ENCODE measurements around the gene IFITM10.

The IFITM10 gene

DNA sequence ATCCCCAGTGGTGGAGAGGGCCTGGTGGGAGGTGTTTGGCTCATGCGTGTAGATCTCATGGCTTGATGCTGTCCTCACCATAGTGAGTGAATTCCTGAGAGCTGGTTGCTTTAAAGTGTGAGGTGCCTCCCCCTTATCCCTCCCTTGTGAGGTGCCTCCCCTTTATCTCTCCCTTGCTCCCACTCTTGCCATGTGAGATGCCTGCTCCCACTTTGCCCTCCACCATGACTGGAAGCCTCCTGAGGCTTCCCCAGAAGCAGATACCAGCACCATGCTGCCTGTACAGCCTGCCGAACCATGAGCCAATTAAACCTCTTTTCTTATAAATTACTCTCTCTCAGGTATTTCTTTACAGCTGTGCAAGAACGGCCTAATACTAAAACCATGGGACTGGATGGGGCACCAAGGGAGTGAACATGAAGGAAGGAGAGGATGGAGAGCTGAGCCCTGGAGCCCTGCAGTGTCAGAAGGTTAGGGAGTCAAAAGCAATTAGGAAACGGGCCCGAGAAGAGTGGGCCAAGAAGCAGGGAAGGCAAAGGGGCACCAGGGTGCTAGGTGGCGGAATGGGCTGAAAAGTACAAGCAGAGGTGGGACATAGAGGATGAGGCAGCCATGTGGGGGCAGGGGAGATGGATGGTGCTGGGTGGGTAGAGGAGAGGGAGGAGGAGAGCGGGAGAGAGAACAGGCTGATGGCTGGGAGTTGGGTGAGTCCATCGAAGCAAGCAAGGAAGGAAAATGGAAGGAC lies 9.4 kb downstream of the IFITM10 start:
- DNase-seq = peak in 3 of 4 experiments; percentile 23 to 34 (median 24)

DNA sequence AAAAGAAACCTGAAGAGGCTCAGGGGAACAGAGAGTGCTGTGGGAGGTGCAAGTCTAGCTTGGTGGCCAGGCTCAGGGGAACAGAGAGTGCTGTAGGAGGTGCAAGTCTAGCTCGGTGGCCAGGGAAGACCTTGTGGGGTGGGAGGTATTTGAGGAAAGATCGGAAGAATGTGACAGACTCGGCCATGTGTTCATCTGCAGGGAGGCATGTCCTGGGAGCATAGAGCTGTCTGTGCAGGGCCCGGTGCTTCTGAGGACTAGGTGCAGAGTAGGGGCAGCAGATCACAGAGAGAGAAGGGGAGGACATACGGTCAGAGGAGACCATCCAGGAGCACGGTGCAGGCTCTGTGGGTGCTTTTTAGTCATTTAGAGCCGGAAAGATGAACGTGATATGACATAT lies 10.8 kb downstream of the IFITM10 start:
- DNase-seq = peak in 3 of 4 experiments; percentile 11 to 32 (median 13)

DNA sequence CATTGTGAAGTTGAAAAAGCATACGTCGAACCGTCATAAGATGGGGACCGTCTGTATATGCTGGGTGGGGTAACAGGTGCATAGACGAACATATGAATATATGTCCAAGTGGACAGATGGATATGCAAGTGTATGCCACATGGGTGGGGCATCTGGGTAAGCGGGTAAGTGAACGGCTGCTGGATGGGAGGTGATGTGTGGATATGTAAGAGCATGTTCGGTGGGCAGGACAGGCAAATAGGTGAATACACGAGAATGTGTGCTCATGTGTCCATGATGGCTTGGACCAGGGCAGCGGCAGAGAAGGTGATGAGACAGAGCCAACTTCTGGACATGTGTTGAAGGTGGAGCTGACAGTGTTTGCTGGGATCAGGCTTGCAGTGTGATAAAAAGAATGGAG lies 12.0 kb downstream of the IFITM10 start:
- DNase-seq = peak in 3 of 4 experiments; percentile 6 to 34 (median 7)

DNA sequence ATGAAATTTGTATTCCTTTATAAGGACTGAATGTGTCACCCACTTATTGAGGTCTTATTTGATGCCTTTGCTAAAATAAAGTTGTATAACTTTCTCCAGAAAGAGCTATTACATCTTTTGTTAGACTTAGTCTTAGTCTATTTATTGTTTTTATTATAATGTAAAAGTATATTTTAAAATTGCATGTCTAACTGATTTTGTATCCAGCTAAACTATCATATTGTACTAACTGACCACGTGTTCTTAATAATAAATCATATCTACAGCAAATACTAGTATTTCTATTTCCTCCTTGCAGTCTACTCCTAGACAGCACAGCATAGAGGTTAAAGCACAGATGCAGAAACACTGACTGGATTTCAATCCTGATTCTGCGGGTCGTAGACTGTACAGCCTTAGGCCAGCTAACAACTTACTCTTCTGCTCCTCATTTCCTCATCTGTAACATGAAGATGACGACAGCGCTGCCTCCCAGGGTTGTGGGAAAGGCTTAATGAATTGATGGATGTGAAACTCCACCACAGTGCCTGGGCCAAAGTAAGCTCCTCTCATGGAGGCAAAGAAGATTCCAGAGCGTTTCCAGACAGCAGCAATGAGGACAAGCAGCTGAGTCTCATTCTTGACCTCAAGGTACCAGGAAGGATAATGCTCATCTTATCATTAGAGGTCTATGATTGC lies 13.2 kb downstream of the IFITM10 start:
- peak in 3 of 4 experiments; percentile 32 to 38 (median 35) for DNase-seq

DNA sequence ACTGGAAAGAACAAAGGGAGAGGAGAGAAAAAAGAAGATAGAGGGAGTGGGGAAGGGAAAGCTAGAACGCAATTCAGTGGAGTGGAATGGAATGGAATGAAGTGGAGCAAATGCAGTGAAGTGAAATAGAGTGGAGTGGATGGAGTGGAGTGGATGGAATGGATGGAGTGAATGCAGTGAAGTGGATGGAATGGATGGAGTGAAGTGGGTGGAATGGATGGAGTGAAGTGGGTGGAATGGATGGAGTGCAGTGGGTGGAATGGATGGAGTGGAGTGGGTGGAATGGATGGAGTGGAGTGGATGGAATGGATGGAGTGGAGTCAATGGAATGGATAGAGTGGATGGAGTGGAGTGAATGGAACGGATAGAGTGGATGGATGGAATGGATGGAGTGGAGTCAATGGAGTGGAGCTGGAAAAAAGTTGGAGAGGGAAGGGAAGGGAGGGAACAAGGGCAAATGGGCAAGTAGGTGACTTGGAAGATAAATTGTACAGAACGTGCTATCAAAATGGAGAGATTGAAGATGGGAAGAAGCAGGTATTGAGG lies 13.9 kb downstream of the IFITM10 start:
- peak in 1 of 4 experiments; percentile 9 for DNase-seq

DNA sequence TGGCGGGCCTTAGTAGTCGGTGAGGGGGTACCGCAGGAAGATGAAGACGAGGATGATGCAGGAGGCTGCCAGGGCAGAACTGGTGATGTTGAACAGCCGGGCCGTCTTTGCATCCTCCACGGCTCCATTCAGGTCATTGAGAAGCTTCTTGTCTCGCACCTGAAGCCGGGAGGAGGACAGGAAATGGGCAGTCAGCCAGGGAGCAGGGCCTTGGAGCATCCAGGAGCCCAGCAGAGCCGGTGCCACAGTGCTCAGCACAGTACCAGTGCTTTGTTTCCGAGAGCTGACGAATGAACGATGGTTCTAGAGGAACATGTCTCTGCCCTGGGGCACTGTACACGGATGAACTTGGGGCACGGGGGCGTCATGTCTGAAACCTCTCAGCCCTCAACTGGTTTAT lies 15.1 kb downstream of the IFITM10 start:
- peak in 3 of 4 experiments; percentile 8 to 12 (median 9) for DNase-seq

DNA sequence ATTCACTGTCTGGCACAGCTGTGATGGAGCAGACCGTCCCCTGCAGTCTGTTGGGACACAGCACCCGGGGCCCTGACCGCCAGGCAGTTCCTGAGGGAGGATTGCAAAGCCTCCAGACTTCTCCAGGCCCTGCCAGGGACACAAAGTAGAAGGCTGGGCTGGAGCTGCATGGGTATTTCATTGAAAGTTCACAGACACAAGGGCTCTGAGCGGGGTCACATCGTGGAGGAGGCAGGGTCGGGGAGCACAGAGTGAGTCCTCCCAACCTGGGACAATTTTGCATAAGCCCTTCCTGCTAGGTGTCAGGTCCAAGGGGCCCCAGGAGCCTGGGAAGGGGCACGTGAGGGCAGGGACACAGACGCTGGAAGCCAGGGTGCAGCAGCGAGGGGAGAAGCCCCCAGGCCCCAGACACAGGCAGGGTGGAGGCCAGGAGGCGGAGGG lies 15.7 kb downstream of the IFITM10 start:
- DNase-seq = peak in 3 of 4 experiments; percentile 13 to 30 (median 18)

DNA sequence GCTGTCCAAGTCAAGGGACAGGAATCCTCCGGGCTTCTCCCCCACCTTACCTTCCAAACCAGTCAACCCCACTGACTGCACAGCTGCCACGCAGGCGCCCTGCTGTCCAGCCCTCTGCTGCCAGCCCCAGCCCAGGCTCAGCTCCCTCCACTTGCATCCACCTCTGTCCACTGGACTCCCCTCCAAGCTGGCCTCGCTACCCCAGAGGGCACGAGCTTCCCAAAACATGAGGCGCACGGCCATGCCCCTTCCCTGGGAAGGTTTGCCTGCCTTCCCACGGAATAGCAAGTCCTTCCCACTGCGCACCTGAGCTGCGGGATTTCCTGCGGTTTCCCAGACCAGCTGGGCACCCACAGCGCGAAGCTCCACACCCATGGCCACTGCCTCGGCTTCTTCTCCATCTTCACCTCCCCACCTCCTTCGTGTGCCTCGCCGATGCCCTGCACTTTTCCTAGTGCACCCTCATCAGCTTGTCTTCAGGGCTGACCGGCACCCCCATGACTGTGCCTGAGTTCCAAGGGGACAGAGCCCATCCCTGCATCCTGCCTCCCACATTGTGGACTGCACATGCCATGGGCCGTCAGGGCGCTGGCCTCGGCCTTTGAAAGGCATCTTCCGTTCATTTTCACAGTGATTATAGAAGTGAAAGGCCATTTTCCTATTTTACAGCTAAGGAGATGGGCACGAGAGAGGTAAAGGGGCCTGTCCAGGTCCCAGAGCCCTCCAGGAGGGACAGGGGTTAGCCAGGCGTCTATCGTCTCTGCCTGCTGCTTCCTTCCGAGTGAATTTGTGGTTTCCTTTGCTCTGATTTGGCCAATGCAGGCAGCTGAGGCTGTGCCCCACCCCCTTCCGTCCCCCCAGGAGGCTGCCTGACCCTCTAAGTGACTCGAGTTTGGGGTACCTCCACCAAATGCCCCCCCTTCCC lies 16.4 kb downstream of the IFITM10 start:
- DNase-seq = peak in 2 of 4 experiments; percentile 28 to 32

DNA sequence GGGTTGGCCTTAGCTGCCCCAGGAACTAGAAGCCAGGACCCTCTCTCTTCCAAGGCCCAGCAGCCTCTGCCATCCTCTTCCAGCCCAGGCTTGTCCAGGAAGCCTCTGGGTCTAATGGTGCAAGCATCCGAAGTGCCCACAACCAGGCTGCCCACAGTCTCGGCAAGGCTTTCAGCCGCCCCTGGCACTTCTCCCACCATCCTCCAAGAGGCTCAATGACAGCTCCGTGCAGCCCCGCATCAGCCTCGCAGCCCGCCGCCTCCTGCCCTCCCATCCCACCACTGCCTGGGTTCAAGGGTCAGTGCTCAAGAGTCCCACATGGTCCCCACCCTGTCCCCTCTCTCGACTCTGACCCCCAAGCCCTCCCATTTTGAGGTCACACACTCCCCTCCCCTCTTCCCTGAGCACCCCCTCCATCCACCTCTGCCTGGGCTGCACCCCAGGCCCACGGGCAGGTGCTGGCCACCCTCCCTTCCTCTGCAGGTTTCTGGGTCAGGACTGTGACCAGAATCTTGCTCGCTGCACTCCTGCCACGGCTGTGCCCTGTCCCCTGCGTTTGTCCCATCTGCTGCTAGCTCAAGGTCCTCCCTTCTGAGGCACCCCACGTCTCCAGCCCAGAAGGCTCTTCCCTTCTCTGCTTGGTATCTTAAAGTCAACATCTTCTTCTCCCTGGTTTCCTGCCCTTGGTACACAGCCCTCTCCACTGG lies 17.2 kb downstream of the IFITM10 start:
- peak in 2 of 4 experiments; percentile 15 to 19 for DNase-seq

DNA sequence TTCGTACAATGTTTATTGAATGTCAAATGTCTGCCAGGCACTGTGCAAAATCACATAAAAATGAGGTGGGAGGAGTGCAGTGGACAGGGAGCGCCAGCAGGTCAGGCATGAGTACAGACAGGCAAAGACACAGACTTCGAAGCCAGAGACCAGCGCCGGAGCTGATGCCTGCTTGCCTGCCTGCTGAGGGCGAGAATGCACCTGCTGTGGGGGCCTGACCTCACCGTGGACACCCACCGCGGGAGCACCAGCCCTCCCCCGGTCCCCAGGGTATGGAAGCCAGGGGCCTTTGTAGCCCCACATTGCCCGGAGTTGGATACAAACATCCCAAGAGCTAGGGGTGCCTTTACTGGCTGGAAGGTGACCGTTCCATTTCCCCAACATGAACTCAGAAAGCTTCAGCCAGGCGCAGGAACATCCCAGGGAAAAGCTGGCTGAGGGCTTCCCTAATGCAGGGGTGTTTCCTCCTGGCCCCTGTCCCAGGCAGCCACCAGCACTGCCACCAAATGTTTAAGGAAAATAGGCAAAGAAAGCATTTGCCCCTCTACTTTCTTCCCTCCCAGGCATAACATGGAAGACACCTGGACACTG lies 17.9 kb downstream of the IFITM10 start:
- peak in 2 of 4 experiments; percentile 15 to 19 for DNase-seq

DNA sequence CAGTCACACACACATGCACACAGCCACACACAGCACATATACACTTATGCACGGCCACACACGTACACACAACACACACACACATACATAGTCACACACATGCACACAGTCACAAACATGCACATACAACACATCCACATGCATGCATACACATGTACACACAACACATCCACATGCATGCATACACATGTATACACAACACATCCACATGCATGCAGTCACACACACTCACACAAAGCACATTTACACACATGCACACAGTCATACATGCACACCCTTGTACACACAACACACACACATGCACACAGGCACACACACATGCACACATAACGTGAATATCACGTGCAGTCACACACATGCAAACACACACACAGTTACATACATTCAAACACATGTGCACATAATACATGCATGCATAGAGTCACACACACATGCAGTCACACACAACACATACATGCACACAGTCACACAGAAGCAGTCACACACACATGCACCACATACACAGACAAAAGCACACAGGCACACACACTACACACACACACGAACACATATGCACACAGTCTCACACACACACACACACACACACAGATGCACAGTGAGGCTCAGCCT lies 18.8 kb downstream of the IFITM10 start:
- no peak for DNase-seq

DNA sequence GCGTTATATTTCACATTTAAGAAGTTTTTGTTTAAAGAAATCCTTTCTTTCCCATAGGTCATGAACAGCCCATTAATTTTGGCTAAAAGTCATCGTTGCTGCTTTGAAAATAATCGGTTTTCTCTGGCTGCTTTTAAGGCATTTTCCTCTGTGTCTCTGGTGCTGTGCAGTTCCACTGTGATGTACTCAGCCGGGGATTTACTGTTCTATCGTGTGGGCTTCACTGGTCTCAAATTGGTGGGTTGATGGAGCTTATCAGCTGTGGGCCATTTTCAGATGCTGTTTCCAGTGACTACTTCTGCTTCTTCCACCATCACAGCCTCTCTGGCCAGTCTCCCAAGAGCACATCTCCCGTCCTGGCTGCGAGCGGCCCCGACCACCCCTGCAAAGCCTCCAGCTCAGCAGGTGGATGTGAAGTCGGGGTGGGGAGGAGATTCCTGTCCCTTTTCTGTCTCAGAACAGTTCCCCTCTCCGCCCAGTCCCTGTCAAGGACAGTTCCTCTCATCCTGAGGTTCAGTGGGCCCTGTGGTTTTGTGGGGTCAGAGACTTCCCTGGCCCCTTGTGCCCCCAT lies 20.3 kb downstream of the IFITM10 start:
- peak in 1 of 4 experiments; percentile 10 for DNase-seq

DNA sequence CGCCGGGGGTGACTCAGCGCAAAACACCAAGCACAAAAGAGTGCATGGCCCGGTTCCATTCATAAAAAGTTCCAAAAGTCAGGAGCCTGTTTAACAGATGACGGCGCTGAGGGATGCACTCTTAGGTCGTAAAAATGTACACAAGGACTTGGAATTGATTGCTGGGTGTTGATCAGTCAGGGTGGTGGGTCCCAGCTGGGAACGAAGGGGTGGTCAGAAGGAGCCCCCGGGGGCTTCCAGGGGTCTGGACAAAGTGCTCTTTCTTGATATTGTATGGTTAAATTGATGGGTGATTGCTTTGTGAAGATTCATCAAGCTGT lies 20.7 kb downstream of the IFITM10 start:
- no peak for DNase-seq

DNA sequence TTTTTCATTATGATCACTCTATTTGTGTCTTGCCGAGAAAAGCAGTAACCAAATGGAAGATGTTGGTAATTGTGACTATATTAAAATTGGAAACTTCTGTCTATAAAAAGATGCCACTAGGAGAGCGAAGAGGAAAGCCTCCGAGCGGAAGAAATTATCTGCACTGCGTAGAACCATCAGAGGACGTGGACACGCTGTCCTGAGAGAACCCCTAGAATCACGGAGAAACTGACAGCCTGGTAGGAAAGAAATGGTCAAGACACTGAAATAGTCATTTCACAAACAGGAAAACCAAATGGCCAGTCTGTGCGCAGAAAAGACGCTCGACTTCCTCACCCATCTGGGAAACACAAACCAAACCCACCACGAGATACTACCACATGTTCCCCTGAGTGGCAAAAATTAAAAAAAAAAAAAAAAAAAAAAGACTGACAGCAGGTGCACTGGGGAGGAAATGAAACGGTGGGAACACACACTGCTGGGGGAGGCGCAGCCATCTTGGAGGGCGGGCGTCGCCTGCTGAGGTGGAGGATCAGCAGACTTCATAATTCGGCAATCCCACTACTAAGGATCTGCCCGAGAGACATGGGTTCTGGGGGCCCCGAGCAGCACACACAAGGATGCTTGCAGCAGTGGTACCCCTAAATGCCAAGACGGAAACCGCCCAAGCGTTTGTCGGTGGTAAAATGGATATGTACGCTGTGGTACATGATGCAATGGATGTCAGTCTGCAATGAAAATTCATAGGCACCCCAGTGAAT lies 21.3 kb downstream of the IFITM10 start:
- peak in 2 of 4 experiments; percentile 30 to 37 for DNase-seq

DNA sequence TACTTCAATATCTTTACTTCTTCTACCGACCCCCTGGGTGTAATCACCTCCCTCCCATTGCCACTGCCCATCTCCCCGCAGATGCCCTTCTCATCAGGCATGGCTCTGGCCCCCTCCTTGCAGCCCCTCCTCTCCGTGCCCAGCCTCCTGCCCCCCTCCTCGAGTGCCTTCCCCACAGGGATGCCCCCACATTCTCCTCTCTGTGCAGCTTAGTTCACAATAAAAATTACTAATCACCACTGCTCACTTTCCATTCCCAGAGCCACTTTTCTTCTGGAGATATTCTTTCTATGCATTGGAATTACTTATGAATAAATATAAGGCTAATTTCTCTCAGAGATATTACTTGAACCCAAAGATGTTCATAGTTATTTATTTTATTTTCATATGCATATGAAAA lies 22.1 kb downstream of the IFITM10 start:
- DNase-seq = no peak

DNA sequence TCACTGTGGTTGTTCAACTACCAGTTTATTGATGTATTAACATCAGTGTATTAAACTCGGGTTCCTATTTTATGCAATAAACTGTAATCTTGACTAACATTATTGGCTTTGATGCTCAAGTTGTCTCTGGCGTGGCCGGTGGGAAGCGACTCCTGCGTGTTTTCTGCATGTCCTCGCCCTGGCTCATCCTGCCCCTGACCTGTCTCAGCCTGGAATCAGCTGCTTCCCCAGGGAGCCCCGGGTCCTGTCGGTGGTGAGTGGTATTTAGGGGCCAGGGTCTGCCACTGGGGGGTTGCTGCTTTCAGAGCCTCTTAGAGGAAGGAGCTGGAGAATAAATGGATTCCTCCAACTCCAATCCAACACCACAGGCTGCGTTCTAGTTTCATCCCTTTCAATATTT lies 22.5 kb downstream of the IFITM10 start:
- no peak for DNase-seq

DNA sequence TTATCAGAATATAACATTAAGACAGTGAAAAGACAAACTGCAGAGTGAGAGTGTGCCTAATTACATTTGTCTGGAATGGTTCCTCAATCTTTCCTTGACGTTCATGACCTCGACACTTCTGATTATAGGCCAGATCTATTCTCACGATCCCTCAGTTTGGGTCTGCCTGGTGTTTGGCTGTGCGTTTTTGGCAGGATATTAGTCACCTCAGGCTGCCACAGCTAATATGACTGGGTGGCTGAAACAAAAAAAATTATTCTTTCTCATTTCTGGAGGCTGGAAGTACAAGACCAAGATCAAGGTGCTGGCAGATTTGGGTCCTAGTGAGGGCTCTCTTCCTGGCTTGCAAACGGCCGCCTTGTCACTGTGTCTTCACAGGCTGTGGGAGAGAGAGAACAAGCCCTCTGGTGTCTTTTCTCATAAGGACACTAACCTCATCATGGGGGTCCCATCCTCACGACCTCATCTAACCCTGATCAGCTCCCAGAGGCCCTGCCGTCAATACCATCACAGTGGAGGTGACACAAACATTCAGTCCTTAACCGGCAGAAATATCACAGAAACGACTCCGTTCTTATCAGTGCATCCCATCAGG lies 23.2 kb downstream of the IFITM10 start:
- peak in 3 of 4 experiments; percentile 26 to 51 (median 41) for DNase-seq

DNA sequence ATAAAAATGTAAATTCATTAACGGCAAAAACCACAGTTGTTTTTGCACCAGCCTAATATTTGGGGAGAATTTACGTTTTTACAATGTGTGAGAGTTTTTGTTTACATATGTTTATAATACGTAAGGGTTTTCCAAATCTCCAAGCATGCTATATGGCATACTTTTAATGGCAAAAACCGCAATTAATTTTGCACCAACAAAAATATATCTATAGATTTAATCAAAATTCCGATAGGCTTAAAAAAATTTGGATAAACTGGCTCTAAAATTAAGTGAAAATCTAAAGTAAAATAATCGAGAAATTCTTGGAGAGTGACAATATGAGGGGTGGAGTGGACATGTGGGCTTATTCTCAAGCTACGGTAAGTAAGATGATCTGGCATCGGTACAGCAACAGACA lies 30.6 kb downstream of the IFITM10 start:
- no peak for DNase-seq

DNA sequence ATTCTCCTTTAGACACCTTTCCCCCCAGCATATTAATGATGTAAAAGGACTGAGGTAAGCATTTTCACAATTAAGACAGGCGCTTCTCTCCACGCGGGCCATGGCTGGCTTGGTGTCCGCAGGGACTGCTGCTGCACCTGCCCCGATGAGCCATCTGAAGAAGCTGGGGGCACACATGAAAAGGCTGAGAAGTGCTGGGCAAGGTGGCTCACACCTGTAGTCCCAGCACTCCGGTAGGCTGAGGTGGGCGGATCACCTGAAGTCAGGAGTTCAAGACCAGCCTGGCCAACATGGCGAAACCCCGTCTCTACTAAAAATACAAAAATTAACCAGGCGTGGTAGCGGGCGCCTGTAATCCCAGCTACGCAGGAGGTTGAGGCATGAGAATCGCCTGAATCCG lies 32.1 kb downstream of the IFITM10 start:
- no peak for DNase-seq

DNA sequence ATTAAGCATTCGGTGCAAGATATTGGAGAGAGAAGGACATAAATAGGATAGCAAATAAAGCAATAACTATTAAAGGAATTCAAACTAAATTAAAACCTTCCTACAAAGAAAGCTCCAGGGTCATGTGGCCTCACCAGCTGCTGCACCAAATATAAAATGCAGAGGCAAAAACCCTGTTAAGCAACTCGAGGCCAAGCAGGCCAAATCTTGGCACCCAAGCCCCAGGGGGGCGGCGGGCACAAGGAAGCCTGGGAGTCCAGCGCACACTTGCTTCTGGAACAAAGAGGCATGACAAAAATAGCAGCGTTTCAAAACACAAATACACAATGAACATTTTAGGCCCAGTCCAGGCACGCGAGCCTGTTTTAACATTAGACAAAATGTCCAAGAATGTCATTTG lies 32.6 kb downstream of the IFITM10 start:
- DNase-seq = no peak
